Measurements from ENCODE around the gene CROCC2. TPM values are rescaled to one million over a fixed set of nuclear protein-coding genes. Genes with fewer than 3 reads are reported as not detected.

CROCC2 gene
- total and polyA plus RNA-seq, 12 donors, result 0.07 to 0.65 (median 0.28) TPM; not detected in 6

DNA sequence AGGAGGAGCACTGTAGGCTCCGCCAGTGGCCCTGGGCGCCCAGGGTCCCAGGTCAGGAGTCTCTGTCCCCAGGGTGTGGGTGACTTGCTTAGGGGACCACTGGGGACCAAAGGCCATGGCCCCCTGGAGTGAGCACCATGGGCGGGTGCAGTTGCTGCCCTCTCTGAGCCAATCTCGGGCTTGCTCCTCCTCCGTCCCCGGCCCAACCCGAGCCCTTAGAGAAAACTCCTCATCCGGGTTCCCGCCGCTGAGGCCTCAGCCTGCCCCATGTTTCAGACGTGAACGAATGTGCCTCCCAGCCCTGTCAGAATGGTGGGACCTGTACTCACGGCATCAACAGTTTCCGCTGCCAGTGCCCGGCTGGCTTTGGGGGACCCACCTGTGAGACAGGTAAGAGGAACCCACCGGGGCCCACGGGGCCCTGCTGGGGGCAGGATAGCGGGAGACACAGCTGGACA, 130.9 kb downstream of the CROCC2 start:
- DNase-seq, result peak in 1 of 7 donors; percentile 45
- Histone ChIP-seq H3K4me3 (no peak overlapping the region), H3K36me3 (replicated peaks in 1 of 2) (peaks cover 0 to 5% of the 10 kb centered on the region in 2 donors), H3K27me3 (no peaks in the 10 kb centered on the region), H3K9me3 (replicated peaks in 1 of 3) (no peaks in the 10 kb centered on the region), H3K27ac (no peak overlapping the region), H3K4me1 (replicated peaks in 1 of 2) (no peaks in the 10 kb centered on the region)
- 86 to 93% (median 90%) methylated on average over 3 to 18 of the region's 18 CpGs for WGBS, 4 donors
- TF ChIP-seq POLR2A (IDR thresholded peaks at IDR 0.05), result no peak
- TF ChIP-seq, protein P1, sequence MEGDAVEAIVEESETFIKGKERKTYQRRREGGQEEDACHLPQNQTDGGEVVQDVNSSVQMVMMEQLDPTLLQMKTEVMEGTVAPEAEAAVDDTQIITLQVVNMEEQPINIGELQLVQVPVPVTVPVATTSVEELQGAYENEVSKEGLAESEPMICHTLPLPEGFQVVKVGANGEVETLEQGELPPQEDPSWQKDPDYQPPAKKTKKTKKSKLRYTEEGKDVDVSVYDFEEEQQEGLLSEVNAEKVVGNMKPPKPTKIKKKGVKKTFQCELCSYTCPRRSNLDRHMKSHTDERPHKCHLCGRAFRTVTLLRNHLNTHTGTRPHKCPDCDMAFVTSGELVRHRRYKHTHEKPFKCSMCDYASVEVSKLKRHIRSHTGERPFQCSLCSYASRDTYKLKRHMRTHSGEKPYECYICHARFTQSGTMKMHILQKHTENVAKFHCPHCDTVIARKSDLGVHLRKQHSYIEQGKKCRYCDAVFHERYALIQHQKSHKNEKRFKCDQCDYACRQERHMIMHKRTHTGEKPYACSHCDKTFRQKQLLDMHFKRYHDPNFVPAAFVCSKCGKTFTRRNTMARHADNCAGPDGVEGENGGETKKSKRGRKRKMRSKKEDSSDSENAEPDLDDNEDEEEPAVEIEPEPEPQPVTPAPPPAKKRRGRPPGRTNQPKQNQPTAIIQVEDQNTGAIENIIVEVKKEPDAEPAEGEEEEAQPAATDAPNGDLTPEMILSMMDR (IDR thresholded peaks at IDR 0.05), result no peak
- intact Hi-C loops (cut with DNase I), result no loop called here

DNA sequence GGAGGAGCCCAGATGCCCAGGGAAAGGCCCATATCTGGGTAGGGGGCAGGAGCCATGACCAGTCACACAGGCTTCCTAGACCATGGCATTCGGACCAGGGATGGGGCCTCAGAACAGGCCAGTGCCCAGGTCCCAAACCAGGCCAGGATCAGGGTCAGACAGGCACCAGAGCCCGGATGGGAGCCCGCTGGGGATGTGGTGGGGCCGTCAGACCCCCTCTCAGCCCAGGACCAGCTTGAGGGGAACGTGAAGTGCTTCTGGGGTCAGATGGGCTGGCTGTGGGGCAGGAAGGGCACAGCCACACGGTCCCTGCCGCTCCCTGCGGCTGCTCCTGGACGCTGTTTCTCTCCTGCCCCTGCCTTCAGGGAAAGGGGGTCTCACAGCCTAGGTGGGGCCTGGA, 131.4 kb downstream of the CROCC2 start:
- DNase-seq, result peak in 1 of 7 donors; percentile 33
- Histone ChIP-seq H3K36me3 (replicated peaks in 1 of 2) (peaks cover 0 to 5% of the 10 kb centered on the region in 2 donors), H3K4me3 (no peak overlapping the region), H3K27me3 (no peaks in the 10 kb centered on the region), H3K4me1 (replicated peaks in 1 of 2) (no peaks in the 10 kb centered on the region), H3K27ac (no peak overlapping the region), H3K9me3 (replicated peaks in 1 of 3) (no peaks in the 10 kb centered on the region)
- intact Hi-C loops (cut with DNase I), result no loop called here
- WGBS, 4 donors, result 91 to 100% (median 92%) methylated on average over 5 to 9 of the region's 9 CpGs
- TF ChIP-seq, protein P1 (IDR thresholded peaks at IDR 0.05), result no peak
- no peak for TF ChIP-seq POLR2A (IDR thresholded peaks at IDR 0.05)

DNA sequence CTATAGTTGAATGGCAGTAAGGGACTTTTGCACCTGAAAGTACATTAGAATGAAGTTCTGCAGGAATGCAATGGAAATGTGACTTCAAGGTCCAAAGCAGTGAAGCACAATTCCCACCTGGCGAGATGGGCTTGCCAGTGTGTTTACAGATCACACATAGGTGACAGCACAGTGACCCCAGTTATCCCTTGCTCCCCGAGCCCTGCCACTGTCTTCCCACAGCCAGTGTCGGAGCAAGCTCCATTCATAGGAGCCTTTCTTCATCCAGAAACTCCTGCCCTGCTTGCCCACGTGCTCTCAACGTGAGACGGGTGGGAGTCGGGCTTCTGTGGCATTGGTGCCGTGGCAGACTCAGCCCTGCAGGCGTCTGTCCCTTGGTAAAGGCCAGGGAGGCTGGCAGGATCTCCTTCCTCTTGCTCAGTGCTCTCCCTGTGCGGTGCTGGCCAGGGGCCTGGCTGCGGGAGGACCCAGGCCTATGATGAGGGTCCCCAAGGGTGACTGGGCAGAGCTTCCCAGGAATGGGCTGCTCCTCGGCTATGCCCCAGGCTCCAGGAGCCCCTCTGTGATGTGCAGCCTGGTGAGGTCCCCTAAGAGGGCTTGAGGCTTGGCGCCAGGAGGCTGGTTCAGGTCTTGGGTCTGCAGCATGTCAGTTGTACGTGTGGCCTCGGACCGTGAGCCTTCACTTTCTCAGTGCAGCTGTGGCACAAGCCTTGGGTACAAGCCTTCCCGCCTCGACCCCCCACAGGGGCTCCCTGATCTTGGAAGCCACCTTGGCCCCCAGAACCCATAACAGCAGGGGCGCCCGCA, 132.4 kb downstream of the CROCC2 start:
- Histone ChIP-seq H3K27me3 (no peaks in the 10 kb centered on the region), H3K27ac (no peak overlapping the region), H3K36me3 (replicated peaks in 1 of 2) (peaks cover 0 to 5% of the 10 kb centered on the region in 2 donors), H3K9me3 (replicated peaks in 1 of 3) (no peaks in the 10 kb centered on the region), H3K4me1 (replicated peaks in 1 of 2) (no peaks in the 10 kb centered on the region), H3K4me3 (no peak overlapping the region)
- 93 to 100% (median 94%) methylated on average over 7 to 20 of the region's 20 CpGs for WGBS, 4 donors
- intact Hi-C loops (cut with DNase I), result no loop called here
- DNase-seq, result peak in 1 of 7 donors; percentile 43
- TF ChIP-seq POLR2A (IDR thresholded peaks at IDR 0.05), result no peak
- TF ChIP-seq, protein P1 (IDR thresholded peaks at IDR 0.05), result no peak

GRCh38 chr2:241039416-241039815, 133.3 kb downstream of the CROCC2 start:
- Histone ChIP-seq H3K9me3 (replicated peaks in 1 of 3) (no peaks in the 10 kb centered on the region), H3K4me3 (no peak overlapping the region), H3K4me1 (replicated peaks in 1 of 2) (no peaks in the 10 kb centered on the region), H3K27ac (no peak overlapping the region), H3K27me3 (no peaks in the 10 kb centered on the region), H3K36me3 (replicated peaks in 1 of 2) (peaks cover 0 to 5% of the 10 kb centered on the region in 2 donors)
- intact Hi-C loops (cut with DNase I), result no loop called here
- peak in 1 of 7 donors; percentile 15 for DNase-seq
- 93 to 97% (median 95%) methylated on average over 4 of the region's 4 CpGs; no CpG with 5 or more reads in 1 of the 4 donors for WGBS, 4 donors
- TF ChIP-seq, protein P1 (IDR thresholded peaks at IDR 0.05), result no peak
- no peak for TF ChIP-seq POLR2A (IDR thresholded peaks at IDR 0.05)
